ENCODE results near the gene WFS1.

GRCh38 chr4:6347511-6348045 lies 77.9 kb downstream of the WFS1 start:
- TF ChIP-seq HNRNPK (IDR thresholded peaks at IDR 0.05; ENCODE audit: low read depth, low read length, poor library complexity, severe bottlenecking) = no peak
- no peak for TF ChIP-seq RAD21 (CRISPR knock-in tag; IDR thresholded peaks at IDR 0.05)
- TF ChIP-seq, protein P1, sequence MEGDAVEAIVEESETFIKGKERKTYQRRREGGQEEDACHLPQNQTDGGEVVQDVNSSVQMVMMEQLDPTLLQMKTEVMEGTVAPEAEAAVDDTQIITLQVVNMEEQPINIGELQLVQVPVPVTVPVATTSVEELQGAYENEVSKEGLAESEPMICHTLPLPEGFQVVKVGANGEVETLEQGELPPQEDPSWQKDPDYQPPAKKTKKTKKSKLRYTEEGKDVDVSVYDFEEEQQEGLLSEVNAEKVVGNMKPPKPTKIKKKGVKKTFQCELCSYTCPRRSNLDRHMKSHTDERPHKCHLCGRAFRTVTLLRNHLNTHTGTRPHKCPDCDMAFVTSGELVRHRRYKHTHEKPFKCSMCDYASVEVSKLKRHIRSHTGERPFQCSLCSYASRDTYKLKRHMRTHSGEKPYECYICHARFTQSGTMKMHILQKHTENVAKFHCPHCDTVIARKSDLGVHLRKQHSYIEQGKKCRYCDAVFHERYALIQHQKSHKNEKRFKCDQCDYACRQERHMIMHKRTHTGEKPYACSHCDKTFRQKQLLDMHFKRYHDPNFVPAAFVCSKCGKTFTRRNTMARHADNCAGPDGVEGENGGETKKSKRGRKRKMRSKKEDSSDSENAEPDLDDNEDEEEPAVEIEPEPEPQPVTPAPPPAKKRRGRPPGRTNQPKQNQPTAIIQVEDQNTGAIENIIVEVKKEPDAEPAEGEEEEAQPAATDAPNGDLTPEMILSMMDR (CRISPR knock-in tag; IDR thresholded peaks at IDR 0.05) = no peak
- TF ChIP-seq ZNF549 (CRISPR knock-in tag; IDR thresholded peaks at IDR 0.05) = no peak
- no peak for TF ChIP-seq MXI1 (IDR thresholded peaks at IDR 0.05; ENCODE audit: borderline replicate concordance, low read depth, low read length)
- no peak for TF ChIP-seq MIXL1 (CRISPR knock-in tag; IDR thresholded peaks at IDR 0.05)
- no peak for TF ChIP-seq ZNF503 (CRISPR knock-in tag; IDR thresholded peaks at IDR 0.05)
- no peak for TF ChIP-seq RFX5 (IDR thresholded peaks at IDR 0.05; ENCODE audit: low read depth, low read length)
- TF ChIP-seq HMG20B (CRISPR knock-in tag; conservative IDR thresholded peaks at IDR 0.05) = no peak
